ENCODE results near the gene LHX6.

GRCh38 chr9:122219856-122220672 lies 8.7 kb downstream of the LHX6 start:
- TF ChIP-seq POLR2A (IDR thresholded peaks at IDR 0.05) (no peak), CTCF (IDR thresholded peaks at IDR 0.05) (no peak), POLR2AphosphoS5 (IDR thresholded peaks at IDR 0.05) (peak in 1 of 3 donors; percentile 45), EP300 (IDR thresholded peaks at IDR 0.05; ENCODE audit: low read depth) (no peak)
